ENCODE data around the gene NKX2-1.
A peak's percentile ranks its signal among the peaks of the same experiment; 100 is the strongest.
"Not testable (repeated sequence)": the region's sequence is repeated elsewhere in the genome, so short reads cannot be mapped to it uniquely, and the experiment has no call there.

NKX2-1 gene

GRCh38 chr14:36519431-36520321 lies at the start of gene NKX2-1:
NKX2-1 (minus strand) TSS chr14:36520232; CDS start chr14:36520129, 103 bp downstream.
- peak; percentile 100 for DNase-seq

DNA sequence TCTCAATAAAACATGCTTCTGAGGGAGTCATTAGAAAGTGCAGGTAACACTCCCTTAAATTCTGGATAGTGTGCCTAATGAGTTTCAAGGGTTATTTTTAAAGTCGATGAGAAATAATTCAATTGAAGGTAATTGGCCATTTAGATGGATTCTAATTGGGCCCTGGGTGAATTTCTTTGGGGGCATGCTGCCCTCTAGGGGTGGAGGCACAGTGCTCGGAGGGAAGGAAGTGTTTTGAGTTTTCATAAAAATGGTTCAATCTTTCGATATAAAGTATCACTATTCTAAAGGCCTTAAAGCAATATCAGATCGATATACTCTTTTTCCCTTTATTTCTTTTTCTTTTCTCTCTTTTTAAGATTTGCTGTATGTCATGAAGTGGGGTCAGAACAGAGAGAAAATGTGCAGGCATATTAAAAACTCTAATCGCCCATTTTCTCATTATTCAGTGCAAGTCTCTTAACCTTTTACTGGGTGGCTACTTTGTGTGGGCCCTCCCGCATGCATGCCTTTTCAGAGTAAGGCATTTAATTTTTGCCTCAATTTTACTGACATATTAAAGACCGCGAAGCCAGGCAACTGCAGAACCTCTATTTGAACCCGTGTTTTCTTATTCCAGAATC lies 36.9 kb upstream of the NKX2-1 start:
- no peak for DNase-seq

GRCh38 chr14:36555998-36556743 lies 36.1 kb upstream of the NKX2-1 start:
- peak; percentile 94 for DNase-seq

DNA sequence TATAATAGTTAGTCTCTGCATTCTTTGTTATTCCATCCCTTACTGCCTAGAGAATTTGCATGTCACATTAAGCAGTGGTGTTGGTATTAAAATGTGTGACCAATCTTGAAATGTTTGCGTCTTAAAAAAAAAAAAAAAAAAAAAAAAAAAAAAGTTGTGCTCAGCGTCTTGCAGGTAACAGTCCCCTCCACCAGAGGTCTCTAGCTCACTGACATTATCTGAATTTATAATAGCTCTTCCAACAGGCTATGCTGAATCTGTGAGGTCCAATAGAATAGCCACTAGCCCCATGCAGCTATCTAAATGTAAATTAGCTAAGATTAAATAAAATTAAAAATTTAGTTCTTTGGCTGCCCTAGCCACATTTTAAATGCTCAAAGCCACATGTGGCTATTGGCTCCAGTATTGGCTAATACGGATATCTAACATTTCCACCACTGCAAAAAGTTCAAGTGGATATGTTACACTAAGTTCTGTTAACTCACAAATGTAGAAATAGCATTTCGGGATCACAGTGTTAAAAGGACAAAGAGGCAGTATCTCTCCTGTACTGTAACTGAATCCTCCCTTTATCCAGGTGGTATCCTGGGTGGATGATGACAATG lies 33.7 kb upstream of the NKX2-1 start:
- peak; percentile 95 for DNase-seq

- DNase-seq, result no peak
Observed at GRCh38 chr14:36550899-36551298, 30.9 kb upstream of the NKX2-1 start.

GRCh38 chr14:36544280-36544679 lies 24.2 kb upstream of the NKX2-1 start:
- DNase-seq, result not testable (repeated sequence)

DNA sequence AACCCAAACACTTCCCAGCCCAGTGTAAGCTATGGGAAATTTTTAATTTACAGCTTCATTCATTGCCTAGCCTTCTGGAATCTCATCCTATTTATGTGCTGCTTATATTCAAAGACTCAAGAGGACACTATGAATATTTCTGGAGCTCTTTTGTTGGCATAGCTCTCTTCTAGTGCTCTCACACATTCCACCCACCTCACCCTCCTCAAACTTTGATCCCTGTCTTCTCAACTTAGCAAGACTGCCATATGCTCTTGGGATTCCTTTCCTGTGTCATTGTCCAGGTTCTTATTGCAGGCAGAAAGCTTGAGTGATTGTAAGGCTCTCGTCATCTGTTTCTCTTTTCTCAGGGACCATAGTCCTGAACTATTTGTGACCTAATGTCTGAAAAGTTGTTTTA lies 18.0 kb upstream of the NKX2-1 start:
- DNase-seq, result no peak

GRCh38 chr14:36529062-36529461 lies 9.0 kb upstream of the NKX2-1 start:
- no peak for DNase-seq

DNA sequence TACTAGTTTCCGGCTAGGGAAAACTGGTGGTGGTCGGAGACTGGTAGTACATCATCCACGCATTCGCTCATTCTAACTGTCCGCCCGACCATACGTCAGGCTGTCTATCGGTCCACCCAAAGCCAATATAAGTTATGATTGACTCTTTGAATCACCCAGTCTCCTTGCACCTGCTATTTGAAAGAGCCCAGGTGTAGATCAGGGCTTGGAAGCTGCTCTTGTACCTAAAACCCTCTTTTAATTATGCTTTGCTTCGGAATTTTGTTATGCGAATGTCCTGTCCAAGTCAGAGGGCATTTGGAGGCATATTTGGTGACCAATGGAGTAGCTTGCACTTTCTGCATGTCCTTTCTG lies 5.7 kb upstream of the NKX2-1 start:
- DNase-seq, result no peak

GRCh38 chr14:36524874-36525745 lies 5.1 kb upstream of the NKX2-1 start:
- no peak for DNase-seq

DNA sequence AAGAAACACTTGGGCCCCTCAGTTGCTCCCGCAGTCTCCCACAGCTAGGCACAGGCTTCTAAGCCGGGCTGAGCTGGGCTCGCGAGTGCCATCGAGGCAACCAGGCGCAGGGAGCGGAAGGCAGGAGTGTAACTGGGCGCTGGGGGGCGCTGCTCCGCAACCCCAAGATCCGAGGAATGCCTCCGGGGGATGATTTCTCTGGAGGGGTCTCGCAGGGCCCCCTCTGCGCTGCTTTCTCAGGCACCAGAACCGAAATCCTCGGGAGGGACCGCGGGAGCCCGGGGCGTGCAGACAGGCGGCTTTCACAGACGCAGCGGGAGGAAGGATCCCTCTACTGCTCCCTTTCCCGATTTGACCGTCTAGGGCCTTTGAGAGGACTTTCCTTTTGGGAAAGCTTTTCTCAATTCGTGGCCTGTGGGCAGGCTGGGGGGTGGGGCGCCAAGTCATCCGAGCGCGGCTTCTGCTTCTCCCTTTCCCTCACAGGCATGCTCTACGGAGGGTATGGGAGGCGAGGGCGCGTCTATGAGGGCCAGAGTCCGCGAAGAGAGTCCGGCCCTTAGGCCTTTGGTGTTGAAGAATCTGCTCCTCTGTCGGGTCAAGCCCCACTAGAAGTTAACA lies 4.3 kb upstream of the NKX2-1 start:
- DNase-seq, result no peak

GRCh38 chr14:36522972-36523715 lies 3.1 kb upstream of the NKX2-1 start:
- DNase-seq, result peak; percentile 94

GRCh38 chr14:36522347-36522971 lies 2.4 kb upstream of the NKX2-1 start:
- peak; percentile 95 for DNase-seq

DNA sequence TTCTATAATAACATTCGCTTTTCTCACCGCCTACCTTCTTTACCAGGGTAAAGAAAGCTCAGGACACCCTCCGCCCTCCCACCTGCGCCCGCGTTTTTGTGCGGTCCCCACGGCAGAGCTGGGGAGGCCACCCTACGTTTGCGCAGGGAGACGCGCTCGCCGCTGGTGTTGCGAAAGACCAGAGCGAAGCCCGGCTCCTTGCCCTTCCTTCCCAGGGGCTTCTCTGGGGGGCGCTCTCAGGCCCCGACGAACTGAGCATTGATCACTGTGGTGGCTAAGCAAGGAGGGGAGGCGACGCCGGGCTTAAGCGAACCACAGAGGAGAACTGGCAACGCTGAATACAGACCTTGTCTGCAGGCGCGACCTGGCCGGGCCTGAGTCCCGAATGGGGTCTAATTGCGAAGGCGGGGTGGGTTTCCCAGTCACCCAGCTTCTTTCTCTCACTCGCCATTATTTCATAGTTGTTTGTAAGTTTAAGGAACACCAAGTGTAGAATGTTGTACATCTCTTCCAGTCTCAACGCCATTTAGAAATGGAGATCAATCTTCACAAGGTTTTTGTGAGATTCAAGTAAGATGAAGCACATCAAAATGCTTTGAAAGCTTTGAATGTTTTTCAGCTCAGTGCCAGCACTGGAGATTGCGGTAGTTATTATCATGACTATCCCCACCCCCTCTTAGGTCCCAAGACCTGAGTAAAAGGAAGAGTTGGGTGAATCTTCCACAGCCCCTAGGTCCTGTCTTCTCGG lies 1.7 kb upstream of the NKX2-1 start:
- DNase-seq, result peak; percentile 95

- DNase-seq, result peak; percentile 93
Observed at GRCh38 chr14:36520601-36521525, 831 bp upstream of the NKX2-1 start.

DNA sequence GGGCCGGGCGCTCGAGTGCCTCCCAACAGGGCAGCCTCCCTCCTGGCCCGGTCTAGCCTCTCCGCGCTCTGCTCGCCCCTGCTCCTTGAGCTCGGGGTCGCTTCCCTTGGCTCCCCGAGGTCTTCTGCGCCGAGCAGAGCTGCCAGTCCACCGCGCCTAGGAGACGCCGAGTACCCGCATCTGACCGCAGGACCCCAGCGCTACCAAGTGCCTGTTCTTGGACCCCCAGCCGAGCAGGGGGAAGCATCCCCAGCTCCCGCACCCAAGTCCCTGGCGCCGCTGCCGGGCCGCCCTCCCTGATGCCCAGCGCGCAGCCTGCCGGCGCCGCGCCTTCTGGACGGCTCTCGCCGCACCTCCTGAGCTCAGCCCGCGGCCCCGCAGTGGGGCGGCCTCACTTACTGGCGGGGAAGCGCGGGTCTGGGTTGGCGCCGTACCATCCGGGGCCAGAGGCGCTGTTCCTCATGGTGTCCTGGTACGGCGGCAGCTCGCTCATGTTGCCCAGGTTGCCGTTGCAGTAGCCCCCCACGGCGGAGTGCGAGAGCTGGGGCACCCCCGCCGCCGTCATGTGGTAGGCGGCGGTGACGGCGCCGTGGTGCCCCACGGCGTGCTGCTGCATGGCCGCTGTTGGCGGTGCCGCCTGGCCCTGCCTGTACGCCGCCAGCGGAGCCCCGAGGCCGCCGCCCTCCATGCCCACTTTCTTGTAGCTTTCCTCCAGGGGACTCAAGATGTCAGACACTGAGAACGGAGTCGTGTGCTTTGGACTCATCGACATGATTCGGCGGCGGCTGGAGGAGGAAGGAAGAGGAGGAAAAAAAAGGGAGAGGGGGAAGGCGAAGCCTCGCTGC lies 1.2 kb downstream of the NKX2-1 start:
- DNase-seq, result peak; percentile 80

GRCh38 chr14:36518031-36518585 lies 1.9 kb downstream of the NKX2-1 start:
- peak; percentile 80 for DNase-seq
